Measurements from ENCODE around the gene CDH23. TPM values are rescaled to one million over a fixed set of nuclear protein-coding genes. Genes with fewer than 3 reads are reported as not detected.

CDH23 gene
- polyA plus RNA-seq, 1 donor from 2014 or later, result 6.6 TPM

GRCh38 chr10:71771204-71771603 lies 374.5 kb downstream of the CDH23 start:
- no peak overlapping the region for H3K4me3 ChIP-seq (ENCODE audit: low read length)
- H4K20me1 ChIP-seq (ENCODE audit: insufficient read depth), result no peaks in the 10 kb centered on the region
- H3F3A ChIP-seq (ENCODE audit: insufficient read depth, low read length, poor library complexity, severe bottlenecking), result no peaks in the 10 kb centered on the region
- H3K79me2 ChIP-seq (replicated peaks; ENCODE audit: insufficient read depth, low read length), result no peaks in the 10 kb centered on the region
- peaks cover 24% of the 10 kb centered on the region for H3K27me3 ChIP-seq (ENCODE audit: insufficient read depth, low read depth, low read length)
- TF ChIP-seq EZH2 (IDR thresholded peaks at IDR 0.05; ENCODE audit: borderline replicate concordance, insufficient read depth, low read length, poor library complexity, severe bottlenecking), result no peak
- TF ChIP-seq POLR2AphosphoS5 (IDR thresholded peaks at IDR 0.05), result no peak
- TF ChIP-seq, protein P1, sequence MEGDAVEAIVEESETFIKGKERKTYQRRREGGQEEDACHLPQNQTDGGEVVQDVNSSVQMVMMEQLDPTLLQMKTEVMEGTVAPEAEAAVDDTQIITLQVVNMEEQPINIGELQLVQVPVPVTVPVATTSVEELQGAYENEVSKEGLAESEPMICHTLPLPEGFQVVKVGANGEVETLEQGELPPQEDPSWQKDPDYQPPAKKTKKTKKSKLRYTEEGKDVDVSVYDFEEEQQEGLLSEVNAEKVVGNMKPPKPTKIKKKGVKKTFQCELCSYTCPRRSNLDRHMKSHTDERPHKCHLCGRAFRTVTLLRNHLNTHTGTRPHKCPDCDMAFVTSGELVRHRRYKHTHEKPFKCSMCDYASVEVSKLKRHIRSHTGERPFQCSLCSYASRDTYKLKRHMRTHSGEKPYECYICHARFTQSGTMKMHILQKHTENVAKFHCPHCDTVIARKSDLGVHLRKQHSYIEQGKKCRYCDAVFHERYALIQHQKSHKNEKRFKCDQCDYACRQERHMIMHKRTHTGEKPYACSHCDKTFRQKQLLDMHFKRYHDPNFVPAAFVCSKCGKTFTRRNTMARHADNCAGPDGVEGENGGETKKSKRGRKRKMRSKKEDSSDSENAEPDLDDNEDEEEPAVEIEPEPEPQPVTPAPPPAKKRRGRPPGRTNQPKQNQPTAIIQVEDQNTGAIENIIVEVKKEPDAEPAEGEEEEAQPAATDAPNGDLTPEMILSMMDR (IDR thresholded peaks at IDR 0.05; ENCODE audit: poor library complexity, severe bottlenecking), result no peak
- no peak for TF ChIP-seq EP300 (conservative IDR thresholded peaks at IDR 0.05; ENCODE audit: poor library complexity, severe bottlenecking)
- no peak for TF ChIP-seq RAD21 (conservative IDR thresholded peaks at IDR 0.05)
- TF ChIP-seq MXI1 (conservative IDR thresholded peaks at IDR 0.05; ENCODE audit: poor library complexity, severe bottlenecking), result no peak
- no peak for TF ChIP-seq SMC3 (conservative IDR thresholded peaks at IDR 0.05; ENCODE audit: poor library complexity)
- TF ChIP-seq, protein P2, sequence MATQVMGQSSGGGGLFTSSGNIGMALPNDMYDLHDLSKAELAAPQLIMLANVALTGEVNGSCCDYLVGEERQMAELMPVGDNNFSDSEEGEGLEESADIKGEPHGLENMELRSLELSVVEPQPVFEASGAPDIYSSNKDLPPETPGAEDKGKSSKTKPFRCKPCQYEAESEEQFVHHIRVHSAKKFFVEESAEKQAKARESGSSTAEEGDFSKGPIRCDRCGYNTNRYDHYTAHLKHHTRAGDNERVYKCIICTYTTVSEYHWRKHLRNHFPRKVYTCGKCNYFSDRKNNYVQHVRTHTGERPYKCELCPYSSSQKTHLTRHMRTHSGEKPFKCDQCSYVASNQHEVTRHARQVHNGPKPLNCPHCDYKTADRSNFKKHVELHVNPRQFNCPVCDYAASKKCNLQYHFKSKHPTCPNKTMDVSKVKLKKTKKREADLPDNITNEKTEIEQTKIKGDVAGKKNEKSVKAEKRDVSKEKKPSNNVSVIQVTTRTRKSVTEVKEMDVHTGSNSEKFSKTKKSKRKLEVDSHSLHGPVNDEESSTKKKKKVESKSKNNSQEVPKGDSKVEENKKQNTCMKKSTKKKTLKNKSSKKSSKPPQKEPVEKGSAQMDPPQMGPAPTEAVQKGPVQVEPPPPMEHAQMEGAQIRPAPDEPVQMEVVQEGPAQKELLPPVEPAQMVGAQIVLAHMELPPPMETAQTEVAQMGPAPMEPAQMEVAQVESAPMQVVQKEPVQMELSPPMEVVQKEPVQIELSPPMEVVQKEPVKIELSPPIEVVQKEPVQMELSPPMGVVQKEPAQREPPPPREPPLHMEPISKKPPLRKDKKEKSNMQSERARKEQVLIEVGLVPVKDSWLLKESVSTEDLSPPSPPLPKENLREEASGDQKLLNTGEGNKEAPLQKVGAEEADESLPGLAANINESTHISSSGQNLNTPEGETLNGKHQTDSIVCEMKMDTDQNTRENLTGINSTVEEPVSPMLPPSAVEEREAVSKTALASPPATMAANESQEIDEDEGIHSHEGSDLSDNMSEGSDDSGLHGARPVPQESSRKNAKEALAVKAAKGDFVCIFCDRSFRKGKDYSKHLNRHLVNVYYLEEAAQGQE (IDR thresholded peaks at IDR 0.05; ENCODE audit: borderline replicate concordance), result no peak
- TF ChIP-seq TAF1 (IDR thresholded peaks at IDR 0.05; ENCODE audit: low read depth), result no peak
- H3K4me2 ChIP-seq (ENCODE audit: low read length), result no peak overlapping the region
- no peak overlapping the region for H3K27ac ChIP-seq (ENCODE audit: low read length)
- no peaks in the 10 kb centered on the region for H3K9me2 ChIP-seq (ENCODE audit: insufficient read depth, low read length)
- H2AFZ ChIP-seq (ENCODE audit: low read depth, low read length), result no peak overlapping the region
- no peaks in the 10 kb centered on the region for H3K9me3 ChIP-seq (ENCODE audit: low read length)
- H3K9ac ChIP-seq (ENCODE audit: low read length), result no peak overlapping the region
- no peaks in the 10 kb centered on the region for H3K36me3 ChIP-seq (ENCODE audit: insufficient read depth, low read length)

- H3K9me2 ChIP-seq (ENCODE audit: insufficient read depth, low read length), result no peaks in the 10 kb centered on the region
- H3F3A ChIP-seq (ENCODE audit: insufficient read depth, low read length, poor library complexity, severe bottlenecking), result no peaks in the 10 kb centered on the region
- H3K4me3 ChIP-seq (ENCODE audit: low read length), result no peak overlapping the region
- H3K4me2 ChIP-seq (ENCODE audit: low read length), result no peak overlapping the region
- H2AFZ ChIP-seq (ENCODE audit: low read depth, low read length), result no peak overlapping the region
- TF ChIP-seq, protein P2 (IDR thresholded peaks at IDR 0.05; ENCODE audit: borderline replicate concordance), result no peak
- no peak for TF ChIP-seq POLR2AphosphoS5 (IDR thresholded peaks at IDR 0.05)
- no peak overlapping the region for H3K27ac ChIP-seq (ENCODE audit: low read length)
- no peaks in the 10 kb centered on the region for H3K9me3 ChIP-seq (ENCODE audit: low read length)
- H3K27me3 ChIP-seq (ENCODE audit: insufficient read depth, low read depth, low read length), result peaks cover 24% of the 10 kb centered on the region
- no peaks in the 10 kb centered on the region for H3K36me3 ChIP-seq (ENCODE audit: insufficient read depth, low read length)
- H3K79me2 ChIP-seq (replicated peaks; ENCODE audit: insufficient read depth, low read length), result no peaks in the 10 kb centered on the region
- H4K20me1 ChIP-seq (ENCODE audit: insufficient read depth), result no peaks in the 10 kb centered on the region
- H3K9ac ChIP-seq (ENCODE audit: low read length), result no peak overlapping the region
Observed at GRCh38 chr10:71771821-71772617, 375.3 kb downstream of the CDH23 start.

Measured in neural cell (in vitro differentiated cells).